GM23248 (cell line): Measurements from ENCODE around the gene FAM193B.

Source experiments
- EZH2 ChIP-seq: fragments of 200-600 bp; sonication (generic); IDR thresholded peaks from 2 replicates; pipeline ENCODE4 v1.6.1; 2018; ENCODE audit warnings: antibody characterized with exemption, mild to moderate bottlenecking; ENCODE audit not compliant: insufficient read depth, poor library complexity, severe bottlenecking
- EZH2phosphoT487 ChIP-seq: fragments of 200-600 bp; sonication (generic); IDR thresholded peaks from 2 replicates; pipeline ENCODE4 v1.6.1; 2018; ENCODE audit warnings: antibody characterized with exemption, moderate library complexity, mild to moderate bottlenecking, low read depth; ENCODE audit not compliant: insufficient read depth

- TF ChIP-seq EZH2phosphoT487: no peak
- no peak for TF ChIP-seq EZH2
These were observed 21.8 kb upstream of the FAM193B start for GRCh38 chr5:177576169-177576568.
